Stimulated activated naive CD4-positive, alpha-beta T cell (primary cell): ENCODE results near the gene HGD.
A peak's percentile ranks its signal among the peaks of the same experiment; 100 is the strongest.

ENCODE experiments used
- DNase-seq, 6 experiments: peaks; one replicate each; lab custom pipeline; 2025; lab: John Stamatoyannopoulos, UW

The HGD gene, protein sequence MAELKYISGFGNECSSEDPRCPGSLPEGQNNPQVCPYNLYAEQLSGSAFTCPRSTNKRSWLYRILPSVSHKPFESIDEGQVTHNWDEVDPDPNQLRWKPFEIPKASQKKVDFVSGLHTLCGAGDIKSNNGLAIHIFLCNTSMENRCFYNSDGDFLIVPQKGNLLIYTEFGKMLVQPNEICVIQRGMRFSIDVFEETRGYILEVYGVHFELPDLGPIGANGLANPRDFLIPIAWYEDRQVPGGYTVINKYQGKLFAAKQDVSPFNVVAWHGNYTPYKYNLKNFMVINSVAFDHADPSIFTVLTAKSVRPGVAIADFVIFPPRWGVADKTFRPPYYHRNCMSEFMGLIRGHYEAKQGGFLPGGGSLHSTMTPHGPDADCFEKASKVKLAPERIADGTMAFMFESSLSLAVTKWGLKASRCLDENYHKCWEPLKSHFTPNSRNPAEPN

GRCh38 chr3:120682095-120682681 is at the start of gene HGD:
Gene HGD (minus strand): TSS chr3:120682239. CDS start chr3:120682111, 128 bp downstream.
- DNase-seq, result no peak

- no peak for DNase-seq
Measured at GRCh38 chr3:120730576-120731542, 48.8 kb upstream of the HGD start.

GRCh38 chr3:120726791-120727190 is 44.8 kb upstream of the HGD start:
- DNase-seq, result no peak

DNA sequence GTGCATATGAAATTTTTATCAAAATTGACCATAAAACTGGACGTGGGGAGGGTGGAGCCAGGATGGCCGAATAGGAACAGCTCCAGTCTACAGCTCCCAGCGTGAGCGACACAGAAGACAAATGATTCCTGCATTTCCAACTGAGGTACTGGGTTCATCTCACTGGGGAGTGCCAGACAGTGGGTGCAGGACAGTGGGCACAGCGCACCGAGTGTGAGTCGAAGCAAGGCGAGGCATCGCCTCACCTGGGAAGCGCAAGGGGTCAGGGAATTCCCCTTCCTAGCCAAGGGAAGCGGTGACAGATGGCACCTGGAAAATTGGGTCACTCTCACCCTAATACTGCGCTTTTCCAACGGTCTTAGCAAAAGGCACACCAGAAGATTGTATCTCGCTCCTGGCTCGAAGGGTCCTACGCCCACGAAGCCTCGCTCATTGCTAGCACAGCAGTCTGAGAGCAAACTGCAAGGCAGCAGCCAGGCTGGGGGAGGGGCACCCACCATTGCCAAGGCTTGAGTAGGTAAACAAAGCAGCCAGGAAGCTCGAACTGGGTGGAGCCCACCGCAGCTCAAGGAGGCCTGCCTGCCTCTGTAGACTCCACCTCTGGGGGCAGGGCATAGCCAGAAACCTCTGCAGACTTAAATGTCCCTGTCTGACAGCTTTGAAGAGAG is 37.3 kb upstream of the HGD start:
- peak; percentile 61 to 84 (median 74) for DNase-seq

DNA sequence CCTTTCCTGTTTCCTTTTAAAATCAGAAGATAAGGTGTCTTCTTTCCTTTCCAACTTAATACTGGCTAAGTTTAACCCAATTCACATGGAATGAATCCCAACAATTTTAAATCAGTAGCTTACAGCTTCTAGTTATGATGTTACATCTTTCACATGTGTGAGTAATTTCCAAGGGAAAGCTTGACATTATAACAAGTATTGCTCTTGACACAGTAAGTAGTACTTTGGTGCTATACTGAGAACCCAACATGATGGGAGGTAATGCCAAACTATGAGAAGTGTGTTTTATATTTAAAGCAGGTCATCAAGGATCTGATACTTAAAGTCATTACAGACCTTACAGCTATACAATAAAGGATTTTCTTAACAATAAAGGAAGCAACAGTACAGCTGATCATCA is 31.2 kb upstream of the HGD start:
- no peak for DNase-seq

- DNase-seq, result no peak
Measured at GRCh38 chr3:120710369-120710768, 28.3 kb upstream of the HGD start.

GRCh38 chr3:120708408-120708807 is 26.4 kb upstream of the HGD start:
- DNase-seq, result no peak

GRCh38 chr3:120706950-120707349 is 24.9 kb upstream of the HGD start:
- DNase-seq, result no peak

DNA sequence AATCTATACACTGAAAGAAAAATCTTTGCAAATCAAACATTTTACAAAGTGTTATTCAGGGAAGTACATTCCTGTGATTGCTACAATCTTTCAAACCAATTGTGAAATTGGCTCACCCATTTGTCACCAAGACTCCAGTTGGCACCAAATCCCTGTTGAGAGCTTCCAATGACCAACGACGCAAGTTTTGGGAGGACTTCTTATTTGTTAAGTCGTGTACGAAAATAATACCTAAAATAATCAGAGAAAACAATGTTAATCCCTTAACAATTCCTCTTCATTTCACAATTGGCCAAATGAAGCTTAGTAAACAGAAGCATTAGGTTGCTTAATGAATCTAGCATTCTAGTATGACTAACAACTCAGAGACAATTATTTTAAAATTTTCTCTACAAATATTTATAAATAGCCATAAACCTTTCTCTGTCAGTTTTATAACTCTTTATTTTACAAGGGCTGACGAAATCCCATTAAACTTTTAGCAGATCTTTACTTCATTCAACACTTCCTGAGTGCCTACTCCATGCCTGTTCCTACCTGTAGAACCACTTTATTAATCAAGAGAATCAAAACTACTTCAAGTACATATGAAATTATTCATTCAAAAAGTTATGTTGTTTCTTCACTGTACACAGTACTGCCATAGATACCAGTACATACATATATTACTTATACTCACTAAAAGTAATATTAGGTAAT is 24.0 kb upstream of the HGD start:
- no peak for DNase-seq

- no peak for DNase-seq
Measured at GRCh38 chr3:120699333-120699732, 17.3 kb upstream of the HGD start.

GRCh38 chr3:120693439-120694171 is 11.6 kb upstream of the HGD start:
- DNase-seq, result no peak

GRCh38 chr3:120689395-120689794 is 7.4 kb upstream of the HGD start:
- DNase-seq, result no peak

- no peak for DNase-seq
Measured at GRCh38 chr3:120688121-120688520, 6.1 kb upstream of the HGD start.

- DNase-seq, result no peak
Measured at GRCh38 chr3:120685411-120685810, 3.4 kb upstream of the HGD start.

- DNase-seq, result no peak
Measured at GRCh38 chr3:120684896-120685295, 2.9 kb upstream of the HGD start.

DNA sequence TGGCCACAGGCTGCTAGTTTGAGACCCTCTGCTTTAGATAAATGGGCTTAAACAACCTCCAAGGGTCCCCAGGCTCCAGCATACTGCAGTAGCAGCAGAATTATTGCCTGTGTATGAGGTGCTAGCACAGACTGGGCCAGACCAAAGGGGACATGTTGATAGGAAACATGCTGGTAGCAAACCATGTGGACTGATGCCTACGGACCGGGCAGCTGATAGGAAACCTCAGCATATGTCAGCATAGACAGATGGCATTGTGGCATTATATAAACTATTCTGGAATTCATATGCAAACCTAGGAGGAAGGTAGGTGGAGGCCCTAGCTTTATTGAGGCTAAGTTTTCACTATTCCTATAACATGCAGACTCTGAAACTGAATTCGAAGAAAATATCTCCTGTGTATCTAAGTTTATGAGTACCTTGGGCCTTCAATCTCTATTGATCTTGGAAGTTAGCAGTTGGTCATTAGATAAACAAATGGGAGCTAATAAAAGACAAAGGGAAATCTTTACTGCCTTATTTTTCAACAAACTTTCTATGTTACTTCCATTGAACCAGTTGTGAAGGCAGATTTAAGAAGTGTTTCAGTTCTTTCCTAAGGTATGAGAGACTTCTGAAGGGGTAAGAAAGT is 1.7 kb upstream of the HGD start:
- no peak for DNase-seq

GRCh38 chr3:120683213-120683612 is 1.2 kb upstream of the HGD start:
- no peak for DNase-seq

DNA sequence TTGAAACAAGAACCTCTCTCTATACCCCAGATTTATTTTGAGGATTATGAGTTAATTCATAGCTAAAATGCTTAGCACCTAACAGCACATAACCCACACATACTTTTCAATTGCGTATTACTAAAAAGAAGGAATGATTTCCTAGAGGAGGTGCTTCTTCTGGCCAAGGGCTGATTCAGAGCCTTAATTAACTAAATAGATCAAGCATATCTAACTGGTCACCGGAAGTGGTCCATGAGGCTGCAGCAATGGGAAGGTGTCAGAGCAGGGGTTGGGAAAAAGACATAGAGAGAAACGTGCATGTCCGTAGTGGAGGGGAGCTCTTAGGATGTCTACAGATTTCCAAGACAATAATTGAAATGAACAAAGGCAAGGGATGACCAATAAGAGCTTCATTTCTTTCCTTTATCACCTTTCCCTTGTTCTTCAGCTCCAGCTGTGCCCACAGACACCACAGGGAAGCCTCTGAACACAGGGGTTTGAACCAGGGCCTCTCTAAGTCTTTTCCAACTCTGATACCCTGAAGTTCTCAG is 467 bp downstream of the HGD start:
- DNase-seq, result no peak

DNA sequence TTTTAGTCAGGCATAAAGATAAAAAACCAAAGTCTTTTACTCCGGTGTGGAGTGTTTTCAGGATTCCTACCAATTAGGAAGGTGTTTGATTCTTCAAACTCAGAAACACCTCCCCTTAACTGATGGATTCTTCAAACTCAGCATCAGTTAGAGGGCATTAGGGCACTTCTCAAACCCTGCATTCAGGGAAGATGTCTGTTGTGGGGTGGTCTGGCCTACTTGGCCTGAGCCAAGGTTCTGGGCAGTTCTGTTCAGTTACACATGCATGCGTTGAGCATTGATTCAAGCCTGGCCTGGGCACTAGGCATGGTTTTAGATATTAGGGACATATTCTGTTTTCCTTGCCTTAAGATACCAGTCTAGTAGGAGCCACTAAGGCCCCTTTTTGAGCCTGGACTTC is 1.0 kb downstream of the HGD start:
- no peak for DNase-seq
